ENCODE results near the gene IQCH.

IQCH gene

DNA sequence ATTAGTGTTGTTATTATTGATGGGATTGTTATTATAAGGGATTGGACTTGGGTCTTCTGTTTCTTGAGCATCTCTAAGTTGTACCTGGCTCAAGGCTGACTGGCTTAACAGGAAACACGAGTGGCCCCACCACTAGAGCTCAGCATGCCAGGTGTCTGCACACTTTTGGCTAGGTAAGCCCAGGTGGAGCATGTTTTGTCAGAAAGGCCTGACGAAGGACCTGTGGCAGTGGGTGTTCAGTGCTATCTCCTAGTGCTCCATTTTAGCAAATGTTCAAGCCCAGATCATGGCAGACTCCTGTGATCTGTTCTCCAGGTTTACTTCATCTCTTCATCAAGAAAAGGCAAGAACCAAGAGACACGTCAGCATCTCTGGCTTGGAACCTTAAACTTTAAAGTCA, 291.3 kb downstream of the IQCH start:
- DNase-seq, result no peak

DNA sequence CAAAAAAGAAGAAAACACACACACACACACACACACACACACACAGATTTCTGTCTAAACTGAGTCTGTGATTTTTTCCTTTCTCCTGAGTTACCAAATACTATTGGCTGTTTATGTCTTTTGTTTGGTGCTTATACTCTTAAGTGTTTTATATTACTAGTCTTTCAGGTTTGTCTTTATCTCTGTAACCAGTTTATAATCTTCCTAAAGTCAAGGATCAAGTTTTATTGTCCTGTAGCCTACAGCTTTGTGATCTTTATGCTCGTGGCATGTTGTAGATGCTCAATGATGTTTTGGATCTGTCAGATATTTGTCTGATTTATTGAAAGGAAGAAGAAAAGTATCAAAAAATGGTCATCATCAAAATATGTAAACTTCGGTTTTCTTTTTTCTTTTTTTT, 292.5 kb downstream of the IQCH start:
- DNase-seq, result no peak

DNA sequence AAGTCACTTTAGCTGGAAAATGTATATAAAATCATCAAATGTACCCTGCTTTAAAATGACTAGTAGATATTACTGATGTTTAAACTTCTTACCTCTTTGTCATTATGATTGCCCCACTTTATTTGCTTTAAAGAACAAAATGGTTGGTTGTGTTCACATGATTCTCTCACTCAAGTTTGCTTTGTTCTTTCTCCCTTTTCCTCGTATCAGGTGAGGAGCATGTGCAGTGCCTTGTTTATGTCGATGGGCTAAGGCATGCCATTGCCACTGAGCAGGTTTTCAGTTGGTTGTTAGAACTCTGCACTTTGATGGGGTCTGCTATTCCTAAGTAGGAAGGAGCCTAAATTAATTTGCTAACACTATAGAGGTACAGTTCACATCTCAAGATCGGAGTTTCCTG, 293.2 kb downstream of the IQCH start:
- no peak for DNase-seq

DNA sequence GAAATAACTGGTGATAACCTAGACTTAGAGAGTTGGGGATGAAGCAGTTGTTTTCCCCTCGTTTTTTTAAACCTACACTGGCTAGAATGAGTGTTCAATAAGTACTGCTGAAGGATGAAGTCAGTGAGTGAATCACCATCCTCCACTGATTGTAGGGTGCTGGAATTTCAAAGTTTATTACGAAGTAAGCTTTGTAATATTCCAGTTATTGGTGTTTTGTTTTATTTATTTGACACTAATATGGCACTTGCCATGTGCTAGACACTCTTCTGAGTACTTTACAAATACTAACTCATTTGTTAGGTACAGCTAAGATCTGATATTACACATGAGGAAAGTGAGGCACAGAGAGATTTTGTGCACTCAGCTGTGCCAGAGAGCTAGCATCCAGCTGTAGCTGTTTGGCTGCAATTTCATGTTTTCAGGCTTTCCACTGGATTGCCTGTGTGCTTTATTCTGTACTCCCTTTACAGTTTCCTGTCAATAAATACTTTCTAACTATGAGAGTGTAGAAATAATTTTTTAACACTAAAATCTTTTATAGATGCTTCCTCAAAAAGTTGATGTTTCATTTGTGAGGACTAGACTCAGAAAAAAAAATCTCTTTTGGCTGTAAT, 293.8 kb downstream of the IQCH start:
- DNase-seq, result no peak

DNA sequence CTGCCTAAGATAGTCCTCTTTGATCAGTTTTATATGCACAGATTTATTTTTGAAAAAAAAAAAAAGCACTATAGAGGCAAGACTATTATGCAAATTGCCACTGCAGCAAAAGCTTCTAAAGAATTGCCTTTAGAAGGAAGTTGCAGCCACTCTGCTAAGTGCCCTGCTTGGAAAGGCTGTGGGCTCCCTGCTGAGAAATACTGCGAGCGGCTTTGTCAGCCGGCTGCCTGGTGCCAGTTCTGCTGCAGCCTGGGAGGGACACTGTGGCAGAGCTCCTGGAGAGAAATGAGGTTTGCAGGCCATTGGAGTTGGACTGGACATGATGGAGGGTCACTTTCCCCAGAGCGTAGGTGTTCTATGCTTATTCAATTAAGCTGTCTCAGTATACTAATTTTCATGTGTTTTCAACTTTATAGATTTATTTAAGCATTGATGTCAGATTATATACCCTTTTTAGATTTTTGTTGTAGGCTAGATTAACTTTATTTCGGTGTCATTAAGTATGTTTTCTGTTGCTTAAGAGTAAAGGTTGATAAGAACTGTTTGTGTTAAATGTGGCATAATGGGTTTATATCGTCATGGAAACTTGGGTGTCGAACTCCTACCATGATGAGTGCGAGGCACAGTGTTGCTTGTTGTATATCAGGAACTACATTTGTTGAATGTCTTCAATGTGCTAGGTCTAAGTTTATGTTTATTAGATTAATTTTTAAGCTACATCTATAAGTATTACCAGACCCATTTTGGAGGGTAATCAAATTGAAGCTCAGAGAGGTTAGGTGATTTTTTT, 294.5 kb downstream of the IQCH start:
- DNase-seq, result no peak

DNA sequence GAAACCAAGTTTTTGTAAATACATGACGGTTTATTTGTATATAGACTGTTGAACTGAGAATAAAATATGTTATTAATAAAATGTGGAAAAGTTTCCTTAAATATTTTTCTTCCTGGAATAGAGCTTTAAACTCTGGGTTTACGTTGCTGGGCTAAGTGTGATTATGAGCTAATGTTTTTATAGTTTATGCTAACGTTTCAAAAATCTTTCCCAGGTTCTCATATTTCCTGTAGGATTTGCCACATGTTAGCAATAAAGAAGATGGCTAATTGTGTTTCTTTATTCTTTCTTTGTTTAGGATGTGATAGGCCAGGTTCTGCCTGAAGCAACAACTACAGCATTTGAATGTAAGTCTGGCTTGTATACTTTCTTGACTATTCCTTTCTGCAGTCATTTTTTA, 295.1 kb downstream of the IQCH start:
- no peak for DNase-seq

DNA sequence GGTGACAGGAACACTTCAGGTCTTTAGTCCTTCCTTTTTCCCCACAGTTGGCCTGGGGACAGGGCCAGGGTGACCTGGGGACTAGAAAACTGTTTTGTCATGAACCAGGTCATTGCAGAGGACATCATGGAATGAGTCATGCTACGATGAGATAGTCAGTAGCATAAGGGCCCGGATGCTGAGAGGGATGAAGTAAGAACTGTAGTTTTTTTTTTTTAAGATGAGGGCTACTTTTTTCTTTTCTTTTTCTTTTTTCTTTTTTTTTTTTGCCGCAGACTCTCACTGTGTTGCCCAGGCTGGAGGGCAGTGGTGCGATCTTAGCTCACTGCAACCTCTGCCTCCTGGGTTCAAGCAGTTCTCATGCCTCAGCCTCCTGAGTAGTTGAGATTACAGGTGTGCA, 295.9 kb downstream of the IQCH start:
- no peak for DNase-seq

DNA sequence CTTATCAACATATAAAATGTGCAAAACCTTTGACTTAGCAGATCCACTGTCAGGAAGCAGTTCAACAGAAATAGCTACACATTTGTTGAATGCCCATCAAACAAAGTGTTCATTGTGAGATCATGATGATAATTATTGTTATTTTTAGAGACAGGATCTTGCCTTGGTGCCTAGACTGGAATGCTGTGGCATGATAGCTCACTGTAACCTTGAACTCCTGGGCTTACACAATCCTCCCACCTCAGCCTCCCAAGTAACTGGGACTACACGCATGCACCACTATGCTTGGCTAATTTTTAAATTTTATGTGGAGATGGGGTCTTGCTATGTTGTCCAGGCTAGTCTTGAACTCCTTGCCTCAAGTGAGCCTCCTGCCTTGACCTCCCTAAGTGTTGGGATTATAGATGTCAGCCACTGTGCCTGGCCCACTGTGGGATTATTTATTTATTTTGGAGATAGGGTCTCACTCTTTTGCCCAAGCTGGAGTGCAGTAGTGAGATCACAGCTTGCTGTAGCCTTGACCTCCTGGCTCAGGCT, 296.7 kb downstream of the IQCH start:
- DNase-seq, result no peak
